ENCODE measurements around the gene JAKMIP1.

JAKMIP1 gene

GRCh38 chr4:6189511-6189910 is 10.8 kb downstream of the JAKMIP1 start:
- DNase-seq = no peak
- TF ChIP-seq GATA1 (IDR thresholded peaks at IDR 0.05; ENCODE audit: low read depth, low read length) (no peak), POLR2A (IDR thresholded peaks at IDR 0.05; ENCODE audit: low read length) (no peak)

DNA sequence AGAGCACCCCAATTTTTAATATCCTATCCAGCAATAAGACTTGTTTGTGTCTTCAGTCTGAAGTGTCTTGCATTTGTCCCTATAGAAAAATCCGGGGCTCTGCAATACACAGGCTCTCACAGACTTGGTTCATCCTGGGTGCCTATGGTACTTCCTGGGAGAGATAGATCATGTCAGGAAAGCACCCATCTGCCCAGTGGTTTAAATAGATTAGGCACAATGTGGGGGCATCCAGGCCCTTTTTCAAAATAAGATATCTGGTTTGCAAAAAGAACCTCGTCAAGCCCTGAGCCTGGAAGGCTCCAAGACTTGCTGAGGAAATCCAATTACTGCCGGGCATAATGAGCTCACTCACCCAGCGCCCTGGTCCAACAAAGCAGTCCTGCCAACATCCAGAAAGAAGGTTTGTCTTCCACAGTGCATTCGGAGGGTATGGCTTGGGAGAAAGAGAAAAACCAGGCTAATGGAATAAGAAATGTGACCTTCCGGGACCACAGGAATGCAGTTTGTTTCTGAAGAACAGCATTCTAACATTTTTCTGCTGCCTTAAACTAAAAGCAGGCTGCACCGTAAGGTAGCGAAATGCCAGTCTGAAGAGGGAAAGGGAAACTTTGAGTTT is 11.6 kb downstream of the JAKMIP1 start:
- TF ChIP-seq GATA1 (IDR thresholded peaks at IDR 0.05; ENCODE audit: low read depth, low read length) (no peak), POLR2A (IDR thresholded peaks at IDR 0.05; ENCODE audit: low read length) (no peak)
- no peak for DNase-seq

DNA sequence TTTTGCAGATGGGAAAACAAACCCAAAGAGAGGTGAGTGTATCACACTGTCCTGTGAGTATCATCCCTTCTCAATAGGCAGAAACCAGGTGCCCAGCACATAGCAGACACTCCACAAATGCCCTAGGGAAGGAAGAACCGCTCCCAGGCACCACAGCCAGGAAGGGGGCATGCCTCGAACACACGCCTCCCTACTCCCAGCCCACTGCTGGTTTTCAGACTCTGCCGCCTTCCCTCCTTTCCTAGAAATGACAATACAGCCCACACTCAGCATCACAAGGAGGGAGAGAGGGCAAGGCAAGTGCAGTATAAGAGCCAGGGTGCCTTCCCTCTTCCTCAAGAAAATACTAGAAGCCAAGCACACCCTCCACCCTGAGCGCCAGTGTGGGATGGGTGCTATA is 16.2 kb downstream of the JAKMIP1 start:
- TF ChIP-seq GATA1 (IDR thresholded peaks at IDR 0.05; ENCODE audit: low read depth, low read length) (no peak), POLR2A (IDR thresholded peaks at IDR 0.05; ENCODE audit: low read length) (no peak)
- no peak for DNase-seq

GRCh38 chr4:6183740-6184139 is 16.6 kb downstream of the JAKMIP1 start:
- no peak for DNase-seq
- no peak for TF ChIP-seq POLR2A (IDR thresholded peaks at IDR 0.05; ENCODE audit: low read length)
- TF ChIP-seq GATA1 (IDR thresholded peaks at IDR 0.05; ENCODE audit: low read depth, low read length) = no peak

- TF ChIP-seq GATA1 (IDR thresholded peaks at IDR 0.05; ENCODE audit: low read depth, low read length) (no peak), POLR2A (IDR thresholded peaks at IDR 0.05; ENCODE audit: low read length) (no peak)
- no peak for DNase-seq
Observed at GRCh38 chr4:6182376-6183280, 17.7 kb downstream of the JAKMIP1 start.

GRCh38 chr4:6180841-6181631 is 19.3 kb downstream of the JAKMIP1 start:
- DNase-seq = no peak
- TF ChIP-seq POLR2A (IDR thresholded peaks at IDR 0.05; ENCODE audit: low read length) (no peak), GATA1 (IDR thresholded peaks at IDR 0.05; ENCODE audit: low read depth, low read length) (no peak)

DNA sequence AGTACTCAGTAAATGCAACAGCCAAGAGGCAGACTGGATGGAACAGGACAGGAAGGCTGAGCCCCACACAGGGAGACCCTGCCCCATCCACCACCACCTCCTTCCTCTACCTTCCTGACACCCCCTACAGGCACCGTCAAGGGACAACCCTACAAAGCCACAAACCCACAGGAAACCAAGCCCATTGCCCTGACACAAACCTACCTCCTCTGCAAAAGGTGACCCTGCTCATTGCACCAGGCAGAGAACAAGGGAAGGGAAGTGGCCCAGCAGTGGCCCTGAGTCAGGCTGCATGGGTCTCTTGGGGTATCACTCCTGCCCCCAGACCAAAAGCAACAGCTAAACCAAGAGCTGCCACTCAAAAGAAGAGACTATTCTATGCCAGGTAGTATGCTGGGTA is 21.0 kb downstream of the JAKMIP1 start:
- TF ChIP-seq GATA1 (IDR thresholded peaks at IDR 0.05; ENCODE audit: low read depth, low read length) (no peak), POLR2A (IDR thresholded peaks at IDR 0.05; ENCODE audit: low read length) (no peak)
- DNase-seq = no peak

GRCh38 chr4:6178757-6179156 is 21.6 kb downstream of the JAKMIP1 start:
- TF ChIP-seq POLR2A (IDR thresholded peaks at IDR 0.05; ENCODE audit: low read length) = no peak
- no peak for TF ChIP-seq GATA1 (IDR thresholded peaks at IDR 0.05; ENCODE audit: low read depth, low read length)
- DNase-seq = no peak

- TF ChIP-seq GATA1 (IDR thresholded peaks at IDR 0.05; ENCODE audit: low read depth, low read length) (no peak), POLR2A (IDR thresholded peaks at IDR 0.05; ENCODE audit: low read length) (no peak)
- no peak for DNase-seq
Observed at GRCh38 chr4:6177587-6178197, 22.7 kb downstream of the JAKMIP1 start.

DNA sequence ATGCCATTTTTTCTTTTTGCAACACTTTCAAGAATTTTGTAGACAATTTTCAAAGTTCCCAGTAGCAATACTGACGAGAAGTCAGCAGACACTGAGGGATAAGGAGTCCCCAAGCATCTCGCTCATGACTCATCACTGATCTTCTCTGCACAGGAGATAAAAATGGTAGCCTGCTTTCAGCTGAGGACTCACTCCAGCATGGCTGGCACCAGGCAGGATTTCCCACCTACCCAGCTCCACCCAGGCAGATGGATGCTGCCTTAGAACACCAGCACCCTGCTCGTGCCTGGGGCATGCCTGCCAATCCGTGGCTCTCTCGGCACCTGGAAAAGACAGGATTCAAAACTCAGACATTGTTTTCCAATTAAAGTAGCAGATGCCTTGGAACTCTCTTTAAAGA is 24.9 kb downstream of the JAKMIP1 start:
- no peak for DNase-seq
- TF ChIP-seq GATA1 (IDR thresholded peaks at IDR 0.05; ENCODE audit: low read depth, low read length) = no peak
- no peak for TF ChIP-seq POLR2A (IDR thresholded peaks at IDR 0.05; ENCODE audit: low read length)

DNA sequence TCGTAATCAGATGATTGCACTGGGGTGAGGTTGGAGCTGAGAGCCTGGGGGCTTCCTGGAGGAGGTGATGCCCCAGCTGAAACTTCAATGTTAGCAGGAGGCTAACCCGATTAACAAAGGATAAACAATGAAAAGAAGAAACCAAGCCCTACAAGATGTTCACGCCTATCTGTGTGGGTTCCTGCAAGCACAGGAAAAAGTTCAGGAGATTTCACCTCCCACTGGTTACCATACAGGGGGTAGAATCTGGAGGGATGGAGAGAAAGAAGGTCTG is 27.5 kb downstream of the JAKMIP1 start:
- TF ChIP-seq POLR2A (IDR thresholded peaks at IDR 0.05; ENCODE audit: low read length) = no peak
- TF ChIP-seq GATA1 (IDR thresholded peaks at IDR 0.05; ENCODE audit: low read depth, low read length) = no peak
- DNase-seq = no peak

DNA sequence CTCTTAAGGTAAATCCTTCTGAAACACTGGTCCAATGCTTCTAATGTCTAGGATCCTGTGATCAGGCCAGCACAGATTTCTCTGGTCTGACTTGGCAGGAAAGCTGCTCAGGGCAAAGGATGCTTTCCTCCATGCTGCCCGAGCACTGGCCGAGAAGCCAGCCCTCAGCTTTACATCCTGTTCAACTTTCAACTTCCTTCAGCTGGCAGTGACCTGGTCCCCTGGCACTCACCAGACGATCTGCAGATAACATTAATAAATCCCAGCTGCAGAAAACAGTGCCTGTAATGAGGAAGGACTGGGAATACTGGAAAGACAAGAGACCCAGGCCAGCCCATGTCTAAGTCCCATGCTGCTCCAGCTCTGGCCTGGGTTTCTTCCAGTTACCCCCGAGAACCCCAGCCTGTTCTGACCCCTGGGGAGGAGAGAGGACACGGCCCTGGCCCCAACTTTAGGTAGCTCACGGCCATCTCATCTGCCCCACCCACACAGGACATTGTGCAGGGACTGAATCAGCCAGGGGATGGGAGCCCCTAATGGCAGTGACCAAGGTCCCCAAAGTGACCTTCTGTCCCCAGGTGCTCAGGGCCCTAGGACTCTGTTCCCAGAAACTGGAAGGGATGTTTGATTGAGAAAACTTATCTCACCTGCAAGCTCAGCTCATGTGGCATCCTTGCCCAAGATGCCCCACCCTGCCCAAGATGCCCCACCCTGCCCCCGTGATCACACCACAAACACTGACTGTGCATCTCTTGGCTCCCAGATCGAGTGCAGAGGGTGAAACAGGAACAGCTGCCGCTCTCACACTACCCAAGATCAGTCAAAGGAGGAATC is 28.0 kb downstream of the JAKMIP1 start:
- DNase-seq = no peak
- TF ChIP-seq GATA1 (IDR thresholded peaks at IDR 0.05; ENCODE audit: low read depth, low read length) = no peak
- TF ChIP-seq POLR2A (IDR thresholded peaks at IDR 0.05; ENCODE audit: low read length) = no peak

DNA sequence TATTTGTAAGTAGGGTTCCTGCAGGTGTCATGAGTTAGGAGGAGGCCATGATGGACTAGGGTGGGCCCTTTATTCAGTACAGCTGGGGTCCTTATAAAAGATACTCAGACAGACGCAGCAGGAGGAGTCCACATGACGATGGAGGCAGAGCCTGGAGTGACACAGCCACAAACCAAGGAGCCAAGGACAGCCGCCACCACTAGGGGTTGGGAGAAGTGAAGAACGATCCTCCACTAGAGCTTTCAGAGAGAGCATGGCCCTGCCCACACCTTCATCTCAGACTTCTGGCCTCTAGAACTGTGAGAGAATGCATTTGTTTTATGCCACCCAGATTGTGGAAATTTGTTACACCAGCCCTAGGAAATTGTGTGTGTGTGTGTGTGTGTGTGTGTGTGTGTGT is 31.1 kb downstream of the JAKMIP1 start:
- no peak for DNase-seq
- TF ChIP-seq GATA1 (IDR thresholded peaks at IDR 0.05; ENCODE audit: low read depth, low read length) (no peak), POLR2A (IDR thresholded peaks at IDR 0.05; ENCODE audit: low read length) (no peak)

Measured in erythroblast (primary cell).